Lower leg skin (tissue), 3 donors: Measurements from ENCODE around the gene GPBP1L1.

Experiments
- CTCF ChIP-seq, 3 donors: fragments of 450-650 bp; IDR thresholded peaks; one replicate each; pipeline ENCODE4 v1.5.1; 2016; ENCODE audit warnings: antibody characterized with exemption in 3 of 3, mild to moderate bottlenecking in 3 of 3, moderate library complexity in 2 of 3
- POLR2A ChIP-seq, 2 donors: fragments of 450-650 bp; IDR thresholded peaks; one replicate each; pipeline ENCODE4 v1.6.1; 2016 to 2017; ENCODE audit warnings: antibody characterized with exemption in 2 of 2, mild to moderate bottlenecking in 1 of 2, moderate library complexity in 1 of 2

- TF ChIP-seq POLR2A (IDR thresholded peaks at IDR 0.05) (no peak), CTCF (IDR thresholded peaks at IDR 0.05) (no peak)
Observed at GRCh38 chr1:45635211-45635610, 51.1 kb downstream of the GPBP1L1 start.
